HepG2 (cell line): ENCODE measurements around the gene CIBAR2. TPM values are rescaled to one million over a fixed set of nuclear protein-coding genes. Genes with fewer than 3 reads are reported as not detected.

Source experiments
- FOSL1 ChIP-seq: sonication (generic); formaldehyde crosslinking; IDR thresholded peaks from 2 replicates; pipeline ENCODE4 v1.9.0; 2021; ENCODE audit warnings: missing genetic modification reagents, borderline replicate concordance
- HNRNPUL1 ChIP-seq: fragments of 200-400 bp; formaldehyde crosslinking; IDR thresholded peaks from 2 replicates; pipeline ENCODE4 v1.6.1; 2017; ENCODE audit warnings: low read depth, mild to moderate bottlenecking, low read length, moderate library complexity
- IRX3 ChIP-seq: sonication (generic); formaldehyde crosslinking; IDR thresholded peaks from 2 replicates; pipeline ENCODE4 v1.8.1; 2023; ENCODE audit warnings: mild to moderate bottlenecking, low read depth, missing genetic modification reagents, borderline replicate concordance
- PHF8 ChIP-seq: sonication (generic); formaldehyde crosslinking; IDR thresholded peaks from 2 replicates; pipeline ENCODE4 v1.5.0; 2020; ENCODE audit warnings: missing genetic modification reagents
- RAD21 ChIP-seq: fragments of 450-650 bp; formaldehyde crosslinking; IDR thresholded peaks from 2 replicates; pipeline ENCODE4 v1.5.0; 2020; ENCODE audit warnings: mild to moderate bottlenecking
- RBFOX2 ChIP-seq: fragments of 200-400 bp; formaldehyde crosslinking; IDR thresholded peaks from 2 replicates; pipeline ENCODE4 v1.6.1; 2017; ENCODE audit warnings: low read depth, mild to moderate bottlenecking, low read length
- SMARCE1 ChIP-seq: fragments of 450-650 bp; IDR thresholded peaks from 2 replicates; pipeline ENCODE4 v1.6.1; 2017; ENCODE audit warnings: borderline replicate concordance
- SRSF1 ChIP-seq: fragments of 200-400 bp; formaldehyde crosslinking; optimal IDR thresholded peaks from 2 replicates; pipeline ENCODE3; 2017; ENCODE audit warnings: mild to moderate bottlenecking, low read depth, low read length, moderate library complexity
- STAG1 ChIP-seq: sonication (generic); formaldehyde crosslinking; IDR thresholded peaks from 2 replicates; pipeline ENCODE4 v1.4.0; 2020; ENCODE audit warnings: missing genetic modification reagents
- ZMYM4 ChIP-seq: sonication (generic); formaldehyde crosslinking; IDR thresholded peaks from 2 replicates; pipeline ENCODE4 v1.8.1; 2023; ENCODE audit warnings: mild to moderate bottlenecking, missing genetic modification reagents
- ZNF234 ChIP-seq: sonication (generic); formaldehyde crosslinking; conservative IDR thresholded peaks from 2 replicates; pipeline ENCODE4 v1.5.1; 2020; ENCODE audit warnings: mild to moderate bottlenecking, missing genetic modification reagents
- ZNF34 ChIP-seq: sonication (generic); formaldehyde crosslinking; IDR thresholded peaks from 2 replicates; pipeline ENCODE4 v1.4.0; 2020; ENCODE audit warnings: mild to moderate bottlenecking, missing genetic modification reagents, borderline replicate concordance
- ZNF501 ChIP-seq: sonication (generic); formaldehyde crosslinking; IDR thresholded peaks from 2 replicates; pipeline ENCODE4 v1.5.1; 2020; ENCODE audit warnings: mild to moderate bottlenecking, moderate library complexity, missing genetic modification reagents
- ZNF577 ChIP-seq: sonication (generic); formaldehyde crosslinking; IDR thresholded peaks from 2 replicates; pipeline ENCODE4 v1.4.0; 2020; ENCODE audit warnings: mild to moderate bottlenecking, low read depth, missing genetic modification reagents, borderline replicate concordance
- ZNF724P ChIP-seq: sonication (generic); formaldehyde crosslinking; IDR thresholded peaks from 2 replicates; pipeline ENCODE4 v1.8.0; 2022; ENCODE audit warnings: missing genetic modification reagents, borderline replicate concordance
- ZNF746 ChIP-seq: sonication (generic); formaldehyde crosslinking; IDR thresholded peaks from 2 replicates; pipeline ENCODE4 v1.8.0; 2022; ENCODE audit warnings: mild to moderate bottlenecking, missing genetic modification reagents
- ZSCAN29 ChIP-seq: sonication (generic); formaldehyde crosslinking; conservative IDR thresholded peaks from 2 replicates; pipeline ENCODE4 v1.4.0; 2020; ENCODE audit warnings: mild to moderate bottlenecking, missing genetic modification reagents
- ZSCAN30 ChIP-seq: sonication (generic); formaldehyde crosslinking; IDR thresholded peaks from 2 replicates; pipeline ENCODE4 v1.5.0; 2020; ENCODE audit warnings: mild to moderate bottlenecking, missing genetic modification reagents
- polyA plus RNA-seq, 8 experiments: library from polyadenylated mRNA; depleted of rRNA in 3 of 8; stranded (reverse) in 7 of 8; unstranded in 1 of 8; fragments of >200 nt; fragmentation: Illumina TruSeq in 4 of 8; extraction: Trizol in 4 of 8; gene quantifications; 2 replicates each; pipeline versions ENCODE4 v1.2.1 to v1.2.3, GENCODE V29; 2011 to 2016; ENCODE audit warnings: low read depth in 4 of 8, missing spikeins in 1 of 8, mixed read lengths in 1 of 8; ENCODE audit not compliant: insufficient read depth in 1 of 8
- total RNA-seq, 5 experiments: library from RNA; depleted of rRNA; stranded (reverse); fragments of >200 nt; fragmentation: Illumina TruSeq; extraction: Trizol; gene quantifications; 2 replicates each; pipeline ENCODE4 v1.2.3, GENCODE V29; 2016; ENCODE audit warnings: low read depth in 1 of 5
- TF ChIP-seq, protein P1 (sequence below): sonication (generic); formaldehyde crosslinking; IDR thresholded peaks from 2 replicates; pipeline ENCODE4 v1.8.0; 2022; ENCODE audit warnings: missing genetic modification reagents, mild to moderate bottlenecking, inconsistent platforms, borderline replicate concordance
- TF ChIP-seq, protein P2 (sequence below): sonication (generic); formaldehyde crosslinking; IDR thresholded peaks from 2 replicates; pipeline ENCODE4 v1.8.1; 2023; ENCODE audit warnings: mild to moderate bottlenecking, inconsistent platforms, moderate library complexity, missing genetic modification reagents, borderline replicate concordance
- TF ChIP-seq, protein P3 (sequence below): sonication (generic); formaldehyde crosslinking; IDR thresholded peaks from 2 replicates; pipeline ENCODE4 v1.8.0; 2022; ENCODE audit warnings: mild to moderate bottlenecking, missing genetic modification reagents, moderate library complexity

CIBAR2 gene
- total and polyA plus RNA-seq, 2 of the 13 experiments (the other 11 are each of a cell fraction or from before 2014, with no cell fraction given), result not detected

DNA sequence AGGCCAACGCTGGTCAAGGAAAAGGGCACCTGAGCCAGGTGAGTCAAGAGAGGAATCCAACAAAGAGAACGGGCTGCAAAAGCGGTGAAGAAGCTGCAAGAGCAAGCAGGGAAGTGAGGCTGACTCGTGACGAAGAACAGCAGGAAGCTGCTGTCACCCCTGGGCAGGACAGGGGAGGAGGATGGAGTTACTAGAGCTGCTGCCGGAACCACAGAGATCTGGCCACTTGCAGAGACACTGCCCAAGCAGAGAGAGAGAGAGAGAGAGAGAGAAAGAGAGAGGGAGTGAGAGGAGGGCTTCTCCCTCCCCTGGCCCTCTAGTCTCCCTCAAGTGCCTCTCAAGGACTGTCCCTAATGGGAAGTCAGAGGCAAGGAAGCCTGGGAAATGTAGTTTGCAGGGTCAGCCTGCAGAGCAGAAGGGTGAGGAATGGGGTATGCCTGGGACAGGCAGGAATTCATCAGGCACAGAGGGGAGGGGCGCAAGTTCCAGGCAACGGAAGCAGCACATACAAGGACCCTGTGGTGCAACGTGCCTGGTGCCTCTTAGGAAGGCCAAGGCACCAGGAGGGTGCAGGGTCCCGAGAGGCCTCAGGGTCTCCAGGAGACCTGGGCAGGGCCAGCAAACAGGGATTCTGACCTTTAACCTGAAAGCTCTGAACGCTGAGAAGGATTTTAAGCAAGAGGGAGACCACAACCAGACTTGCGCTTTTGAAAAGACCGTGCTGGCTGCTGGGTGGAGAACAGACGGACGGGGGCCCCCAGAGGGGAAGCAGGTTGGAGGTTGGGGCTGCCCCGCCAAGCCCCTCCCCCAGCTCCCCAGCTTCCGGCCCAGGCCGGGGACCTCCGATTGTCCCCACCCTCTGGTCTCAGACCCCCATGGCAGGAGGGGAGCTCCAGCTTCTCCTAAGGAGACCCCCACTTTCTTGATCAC lies 45.8 kb upstream of the CIBAR2 start (continued):
- TF ChIP-seq, protein P1, sequence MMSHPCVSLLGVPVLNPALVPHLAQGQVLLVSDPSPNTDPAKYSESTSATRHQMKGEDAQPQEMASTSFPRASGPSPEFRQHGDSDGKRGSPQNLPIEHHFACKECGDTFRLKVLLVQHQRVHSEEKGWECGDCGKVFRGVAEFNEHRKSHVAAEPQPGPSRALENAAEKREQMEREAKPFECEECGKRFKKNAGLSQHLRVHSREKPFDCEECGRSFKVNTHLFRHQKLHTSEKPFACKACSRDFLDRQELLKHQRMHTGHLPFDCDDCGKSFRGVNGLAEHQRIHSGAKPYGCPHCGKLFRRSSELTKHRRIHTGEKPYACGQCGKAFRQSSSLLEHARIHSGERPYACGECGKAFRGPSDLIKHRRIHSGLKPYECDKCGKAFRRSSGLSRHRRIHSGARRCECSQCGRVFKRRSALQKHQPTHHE (CRISPR knock-in tag), result no peak
- TF ChIP-seq, protein P2, sequence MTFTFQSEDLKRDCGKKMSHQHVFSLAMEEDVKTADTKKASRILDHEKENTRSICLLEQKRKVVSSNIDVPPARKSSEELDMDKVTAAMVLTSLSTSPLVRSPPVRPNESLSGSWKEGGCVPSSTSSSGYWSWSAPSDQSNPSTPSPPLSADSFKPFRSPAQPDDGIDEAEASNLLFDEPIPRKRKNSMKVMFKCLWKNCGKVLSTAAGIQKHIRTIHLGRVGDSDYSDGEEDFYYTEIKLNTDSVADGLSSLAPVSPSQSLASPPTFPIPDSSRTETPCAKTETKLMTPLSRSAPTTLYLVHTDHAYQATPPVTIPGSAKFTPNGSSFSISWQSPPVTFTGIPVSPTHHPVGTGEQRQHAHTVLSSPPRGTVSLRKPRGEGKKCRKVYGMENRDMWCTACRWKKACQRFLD (CRISPR knock-in tag), result no peak
- no peak for TF ChIP-seq ZSCAN29 (CRISPR knock-in tag)
- TF ChIP-seq HNRNPUL1, result no peak
- TF ChIP-seq ZNF34 (CRISPR knock-in tag), result no peak
- TF ChIP-seq SMARCE1, result no peak
- TF ChIP-seq ZSCAN30 (CRISPR knock-in tag), result no peak
- TF ChIP-seq, protein P3, sequence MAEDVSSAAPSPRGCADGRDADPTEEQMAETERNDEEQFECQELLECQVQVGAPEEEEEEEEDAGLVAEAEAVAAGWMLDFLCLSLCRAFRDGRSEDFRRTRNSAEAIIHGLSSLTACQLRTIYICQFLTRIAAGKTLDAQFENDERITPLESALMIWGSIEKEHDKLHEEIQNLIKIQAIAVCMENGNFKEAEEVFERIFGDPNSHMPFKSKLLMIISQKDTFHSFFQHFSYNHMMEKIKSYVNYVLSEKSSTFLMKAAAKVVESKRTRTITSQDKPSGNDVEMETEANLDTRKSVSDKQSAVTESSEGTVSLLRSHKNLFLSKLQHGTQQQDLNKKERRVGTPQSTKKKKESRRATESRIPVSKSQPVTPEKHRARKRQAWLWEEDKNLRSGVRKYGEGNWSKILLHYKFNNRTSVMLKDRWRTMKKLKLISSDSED (CRISPR knock-in tag), result no peak
- TF ChIP-seq SRSF1, result no peak
- TF ChIP-seq PHF8 (CRISPR knock-in tag), result peak; percentile 78
- TF ChIP-seq IRX3, result no peak
- TF ChIP-seq ZNF746, result peak; percentile 77
- TF ChIP-seq ZNF501 (CRISPR knock-in tag), result peak; percentile 60; the same call in 1 of the 2 replicates
- no peak for TF ChIP-seq ZNF577 (CRISPR knock-in tag)
- TF ChIP-seq ZNF724P (CRISPR knock-in tag), result peak; percentile 81; the same call in 1 of the 2 replicates
- no peak for TF ChIP-seq ZNF234 (CRISPR knock-in tag)
- TF ChIP-seq STAG1, result no peak
- TF ChIP-seq ZMYM4 (CRISPR knock-in tag), result peak; percentile 64; the same call in 1 of the 2 replicates
- TF ChIP-seq RBFOX2, result no peak
- peak; percentile 10; the same call in 1 of the 2 replicates for TF ChIP-seq RAD21
- no peak for TF ChIP-seq FOSL1 (CRISPR knock-in tag)
